ENCODE measurements around the gene RIC3. TPM values are rescaled to one million over a fixed set of nuclear protein-coding genes. Genes with fewer than 3 reads are reported as not detected.

Gene RIC3
- total RNA-seq, 1 donor from 2014 or later = 3.0 TPM

DNA sequence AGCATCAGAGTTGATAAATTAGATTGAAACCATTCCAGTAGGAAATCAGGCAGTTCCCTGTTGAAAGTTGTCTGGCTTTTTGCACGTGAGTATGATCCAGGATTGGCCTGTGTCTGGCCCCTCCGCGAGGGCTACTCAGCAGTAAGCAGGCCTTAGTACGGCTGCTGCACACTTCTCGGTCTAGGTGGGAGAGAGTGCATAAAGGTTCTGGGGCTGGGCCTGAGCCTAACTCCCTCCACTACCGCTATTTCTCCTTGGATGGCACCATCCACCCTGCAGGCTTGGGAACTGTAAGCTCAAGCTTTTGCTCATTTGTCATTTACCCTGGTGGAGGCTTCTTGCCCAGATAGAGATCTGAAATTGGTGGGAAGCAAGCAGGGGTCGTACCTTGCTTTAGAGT lies 65.9 kb downstream of the RIC3 start:
- no peaks in the 10 kb centered on the region for H4K20me1 ChIP-seq (ENCODE audit: insufficient read depth, low read length)
- H3K4me1 ChIP-seq (ENCODE audit: insufficient read depth, low read length) = peaks cover 11% of the 10 kb centered on the region
- H3K4me1 Mint-ChIP-seq (ENCODE audit: low read depth, unreplicated experiment) = peaks cover 14% of the 10 kb centered on the region
- H3K27me3 Mint-ChIP-seq (ENCODE audit: low read depth, unreplicated experiment) = peaks cover 6% of the 10 kb centered on the region
- H3K4me2 ChIP-seq (ENCODE audit: low read length) = no peak overlapping the region
- H3K9me3 Mint-ChIP-seq (ENCODE audit: unreplicated experiment) = no peaks in the 10 kb centered on the region
- no peaks in the 10 kb centered on the region for H3K79me2 ChIP-seq (ENCODE audit: insufficient read depth, low read length)
- peaks cover 10% of the 10 kb centered on the region for H3K36me3 Mint-ChIP-seq (ENCODE audit: low read depth, unreplicated experiment)
- H3K27me3 ChIP-seq (ENCODE audit: insufficient read depth, low read length) = no peaks in the 10 kb centered on the region
- H3K9me3 ChIP-seq (ENCODE audit: insufficient read depth, low read depth, low read length) = no peaks in the 10 kb centered on the region
- no peak for TF ChIP-seq EZH2 (IDR thresholded peaks at IDR 0.05; ENCODE audit: insufficient read depth, low read length)
- TF ChIP-seq, protein P1, sequence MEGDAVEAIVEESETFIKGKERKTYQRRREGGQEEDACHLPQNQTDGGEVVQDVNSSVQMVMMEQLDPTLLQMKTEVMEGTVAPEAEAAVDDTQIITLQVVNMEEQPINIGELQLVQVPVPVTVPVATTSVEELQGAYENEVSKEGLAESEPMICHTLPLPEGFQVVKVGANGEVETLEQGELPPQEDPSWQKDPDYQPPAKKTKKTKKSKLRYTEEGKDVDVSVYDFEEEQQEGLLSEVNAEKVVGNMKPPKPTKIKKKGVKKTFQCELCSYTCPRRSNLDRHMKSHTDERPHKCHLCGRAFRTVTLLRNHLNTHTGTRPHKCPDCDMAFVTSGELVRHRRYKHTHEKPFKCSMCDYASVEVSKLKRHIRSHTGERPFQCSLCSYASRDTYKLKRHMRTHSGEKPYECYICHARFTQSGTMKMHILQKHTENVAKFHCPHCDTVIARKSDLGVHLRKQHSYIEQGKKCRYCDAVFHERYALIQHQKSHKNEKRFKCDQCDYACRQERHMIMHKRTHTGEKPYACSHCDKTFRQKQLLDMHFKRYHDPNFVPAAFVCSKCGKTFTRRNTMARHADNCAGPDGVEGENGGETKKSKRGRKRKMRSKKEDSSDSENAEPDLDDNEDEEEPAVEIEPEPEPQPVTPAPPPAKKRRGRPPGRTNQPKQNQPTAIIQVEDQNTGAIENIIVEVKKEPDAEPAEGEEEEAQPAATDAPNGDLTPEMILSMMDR (IDR thresholded peaks at IDR 0.05; ENCODE audit: insufficient read depth, low read depth, low read length) = no peak
- FAIRE-seq (no peak), DNase-seq (ENCODE audit: low read depth) (no peak)
- no peak overlapping the region for H3K4me3 ChIP-seq (ENCODE audit: insufficient read depth, low read depth, low read length)
- no peak overlapping the region for H3K27ac Mint-ChIP-seq (ENCODE audit: unreplicated experiment)
- no peak overlapping the region for H3K27ac ChIP-seq (ENCODE audit: low read depth, low read length)
- no peak overlapping the region for H2AFZ ChIP-seq (ENCODE audit: low read depth, low read length)
- no peaks in the 10 kb centered on the region for H3K36me3 ChIP-seq (ENCODE audit: insufficient read depth, low read length)
- H3K9ac ChIP-seq (ENCODE audit: low read length) = no peak overlapping the region
- no peak overlapping the region for H3K4me3 Mint-ChIP-seq (ENCODE audit: unreplicated experiment)

DNA sequence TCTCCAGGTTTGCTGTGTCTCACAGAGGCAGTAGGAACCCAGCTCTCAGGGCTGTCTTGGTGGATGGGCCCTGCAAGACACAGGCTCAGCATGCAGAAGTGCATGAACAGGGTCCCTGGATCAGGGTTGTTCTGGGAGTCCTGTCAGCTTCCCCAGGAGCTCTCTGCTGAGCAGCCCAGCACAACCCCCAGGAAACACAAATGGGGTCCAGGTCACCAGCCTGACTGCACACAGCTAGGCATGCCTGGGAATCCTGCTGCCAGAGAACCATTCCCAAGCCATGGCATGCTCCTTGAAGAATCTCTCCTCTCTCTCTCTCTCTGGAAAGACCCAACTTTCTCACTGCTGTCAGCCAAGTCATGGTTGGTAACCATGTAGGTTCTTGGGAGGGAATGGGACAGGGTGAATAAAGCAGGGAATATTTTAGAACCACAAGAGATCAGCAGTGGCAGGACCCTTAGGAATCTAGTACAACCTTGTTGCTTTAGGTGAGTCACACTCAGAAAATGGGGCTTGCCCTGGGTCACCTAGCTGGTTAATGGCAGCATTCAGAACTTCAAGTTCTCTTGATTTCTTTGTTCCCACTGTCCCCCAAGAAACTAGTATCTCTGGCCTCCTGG lies 66.4 kb downstream of the RIC3 start:
- no peak overlapping the region for H3K4me3 ChIP-seq (ENCODE audit: insufficient read depth, low read depth, low read length)
- no peaks in the 10 kb centered on the region for H4K20me1 ChIP-seq (ENCODE audit: insufficient read depth, low read length)
- peaks cover 13% of the 10 kb centered on the region for H3K4me1 ChIP-seq (ENCODE audit: insufficient read depth, low read length)
- H3K4me1 Mint-ChIP-seq (ENCODE audit: low read depth, unreplicated experiment) = peaks cover 17% of the 10 kb centered on the region
- TF ChIP-seq, protein P1 (IDR thresholded peaks at IDR 0.05; ENCODE audit: insufficient read depth, low read depth, low read length) = no peak
- TF ChIP-seq EZH2 (IDR thresholded peaks at IDR 0.05; ENCODE audit: insufficient read depth, low read length) = no peak
- H2AFZ ChIP-seq (ENCODE audit: low read depth, low read length) = no peak overlapping the region
- H3K27ac ChIP-seq (ENCODE audit: low read depth, low read length) = no peak overlapping the region
- H3K27me3 ChIP-seq (ENCODE audit: insufficient read depth, low read length) = no peaks in the 10 kb centered on the region
- H3K4me2 ChIP-seq (ENCODE audit: low read length) = no peak overlapping the region
- DNase-seq (ENCODE audit: low read depth) = no peak
- no peak overlapping the region for H3K9ac ChIP-seq (ENCODE audit: low read length)
- no peaks in the 10 kb centered on the region for H3K9me3 ChIP-seq (ENCODE audit: insufficient read depth, low read depth, low read length)
- no peaks in the 10 kb centered on the region for H3K9me3 Mint-ChIP-seq (ENCODE audit: unreplicated experiment)
- no peak overlapping the region for H3K4me3 Mint-ChIP-seq (ENCODE audit: unreplicated experiment)
- peaks cover 6% of the 10 kb centered on the region for H3K27me3 Mint-ChIP-seq (ENCODE audit: low read depth, unreplicated experiment)
- no peak for FAIRE-seq
- no peaks in the 10 kb centered on the region for H3K36me3 ChIP-seq (ENCODE audit: insufficient read depth, low read length)
- H3K79me2 ChIP-seq (ENCODE audit: insufficient read depth, low read length) = no peaks in the 10 kb centered on the region
- peaks cover 10% of the 10 kb centered on the region for H3K36me3 Mint-ChIP-seq (ENCODE audit: low read depth, unreplicated experiment)
- H3K27ac Mint-ChIP-seq (ENCODE audit: unreplicated experiment) = no peak overlapping the region

DNA sequence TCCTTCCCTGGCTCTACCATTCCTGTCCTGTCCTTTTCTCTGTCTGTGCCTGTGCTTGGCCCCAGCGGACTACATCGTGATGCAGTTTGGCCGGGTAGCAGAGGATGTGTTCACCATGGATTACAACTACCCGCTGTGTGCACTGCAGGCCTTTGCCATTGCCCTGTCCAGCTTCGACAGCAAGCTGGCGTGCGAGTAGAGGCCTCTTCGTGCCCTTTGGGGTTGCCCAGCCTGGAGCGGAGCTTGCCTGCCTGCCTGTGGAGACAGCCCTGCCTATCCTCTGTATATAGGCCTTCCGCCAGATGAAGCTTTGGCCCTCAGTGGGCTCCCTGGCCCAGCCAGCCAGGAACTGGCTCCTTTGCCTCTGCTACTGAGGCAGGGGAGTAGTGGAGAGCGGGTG lies 67.4 kb downstream of the RIC3 start:
- Histone ChIP-seq H3K27me3 (ENCODE audit: insufficient read depth, low read length) (no peaks in the 10 kb centered on the region), H3K27ac (ENCODE audit: low read depth, low read length) (no peak overlapping the region), H4K20me1 (ENCODE audit: insufficient read depth, low read length) (no peaks in the 10 kb centered on the region), H3K79me2 (ENCODE audit: insufficient read depth, low read length) (no peaks in the 10 kb centered on the region), H3K9me3 (ENCODE audit: insufficient read depth, low read depth, low read length) (no peaks in the 10 kb centered on the region), H3K4me2 (ENCODE audit: low read length) (no peak overlapping the region), H3K9ac (ENCODE audit: low read length) (no peak overlapping the region), H3K4me3 (ENCODE audit: insufficient read depth, low read depth, low read length) (no peak overlapping the region), H3K36me3 (ENCODE audit: insufficient read depth, low read length) (no peaks in the 10 kb centered on the region), H3K4me1 (ENCODE audit: insufficient read depth, low read length) (peaks cover 13% of the 10 kb centered on the region), H2AFZ (ENCODE audit: low read depth, low read length) (no peak overlapping the region)
- DNase-seq (ENCODE audit: low read depth) (no peak), FAIRE-seq (no peak)
- Mint-ChIP-seq H3K27me3 (ENCODE audit: low read depth, unreplicated experiment) (peaks cover 6% of the 10 kb centered on the region), H3K27ac (ENCODE audit: unreplicated experiment) (no peak overlapping the region), H3K36me3 (ENCODE audit: low read depth, unreplicated experiment) (peaks cover 10% of the 10 kb centered on the region), H3K4me3 (ENCODE audit: unreplicated experiment) (no peak overlapping the region), H3K9me3 (ENCODE audit: unreplicated experiment) (no peaks in the 10 kb centered on the region), H3K4me1 (ENCODE audit: low read depth, unreplicated experiment) (peaks cover 17% of the 10 kb centered on the region)
- TF ChIP-seq, protein P1 (IDR thresholded peaks at IDR 0.05; ENCODE audit: insufficient read depth, low read depth, low read length) = no peak
- no peak for TF ChIP-seq EZH2 (IDR thresholded peaks at IDR 0.05; ENCODE audit: insufficient read depth, low read length)
